ENCODE data around the gene FTSJ1. TPM values are rescaled to one million over a fixed set of nuclear protein-coding genes. Genes with fewer than 3 reads are reported as not detected.

FTSJ1 gene
- total RNA-seq, 1 experiment from 2014 or later, result 136 TPM

- no peak for DNase-seq (ENCODE audit: low read depth)
These were observed 5.2 kb upstream of the FTSJ1 start for GRCh38 chrX:48470833-48471118.

GRCh38 chrX:48471504-48471903, 4.5 kb upstream of the FTSJ1 start:
- DNase-seq (ENCODE audit: low read depth), result no peak

- no peak for DNase-seq (ENCODE audit: low read depth)
These were observed 3.8 kb upstream of the FTSJ1 start for GRCh38 chrX:48472225-48472624.

- DNase-seq (ENCODE audit: low read depth), result no peak
These were observed 2.9 kb upstream of the FTSJ1 start for GRCh38 chrX:48472851-48473703.

GRCh38 chrX:48473704-48473990, 2.4 kb upstream of the FTSJ1 start:
- no peak for DNase-seq (ENCODE audit: low read depth)

DNA sequence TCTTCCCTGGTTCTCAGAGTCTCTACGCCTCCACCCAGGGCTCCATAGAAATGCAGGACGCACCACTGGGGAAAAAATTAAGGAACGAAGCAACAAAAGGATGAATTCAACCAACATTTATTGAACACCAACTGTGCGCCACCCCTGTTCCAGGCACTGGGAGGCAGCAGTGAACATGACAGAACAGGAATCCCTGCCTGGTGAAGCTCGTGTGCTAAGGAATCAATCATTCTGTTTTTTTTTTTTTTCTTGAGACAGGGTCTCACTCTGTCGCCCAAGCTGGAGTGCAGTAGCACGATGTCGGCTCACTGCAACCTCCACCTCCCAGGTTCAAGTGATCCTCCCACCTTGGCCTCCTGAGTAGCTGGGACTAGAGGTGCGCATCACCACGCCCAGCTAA, 1.9 kb upstream of the FTSJ1 start:
- DNase-seq (ENCODE audit: low read depth), result peak; percentile 19

DNA sequence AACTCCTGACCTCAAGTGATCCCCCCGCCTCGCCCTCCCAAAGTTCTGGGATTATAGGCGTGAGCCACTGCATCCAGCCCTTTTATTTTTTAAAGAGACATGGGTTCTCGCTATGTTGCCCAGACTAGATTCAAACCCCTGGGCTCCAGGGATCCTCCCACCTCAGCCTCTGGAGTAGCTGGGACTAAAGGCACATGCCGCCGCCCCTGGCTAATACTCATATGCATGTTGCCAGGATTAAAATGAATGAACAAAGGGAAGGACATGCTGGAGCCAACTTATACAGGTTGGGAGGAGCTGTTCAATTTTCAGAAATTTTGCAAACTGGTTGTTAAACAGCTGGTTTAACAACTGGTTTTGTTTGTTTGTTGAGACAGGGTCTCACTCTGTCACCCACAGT, 1.4 kb upstream of the FTSJ1 start:
- DNase-seq (ENCODE audit: low read depth), result no peak

DNA sequence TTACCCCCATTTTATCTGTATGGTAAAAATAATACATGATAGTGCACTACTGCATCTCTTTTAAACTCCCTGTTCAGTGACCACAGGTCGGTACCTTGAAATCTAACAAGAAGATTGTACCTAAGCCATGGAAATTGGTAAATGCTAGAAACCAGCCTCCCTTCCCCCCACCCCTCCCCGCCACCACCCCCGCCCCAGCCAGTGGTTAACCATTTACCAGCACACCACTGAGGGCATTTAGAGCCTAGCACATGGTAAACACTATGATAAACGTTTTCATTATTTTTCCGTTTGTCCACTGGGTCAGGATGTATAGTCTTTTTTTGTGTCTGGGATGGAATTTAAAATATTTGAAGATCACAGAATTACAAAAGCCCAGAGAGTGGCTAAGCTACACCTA, 703 bp upstream of the FTSJ1 start:
- no peak for DNase-seq (ENCODE audit: low read depth)

DNA sequence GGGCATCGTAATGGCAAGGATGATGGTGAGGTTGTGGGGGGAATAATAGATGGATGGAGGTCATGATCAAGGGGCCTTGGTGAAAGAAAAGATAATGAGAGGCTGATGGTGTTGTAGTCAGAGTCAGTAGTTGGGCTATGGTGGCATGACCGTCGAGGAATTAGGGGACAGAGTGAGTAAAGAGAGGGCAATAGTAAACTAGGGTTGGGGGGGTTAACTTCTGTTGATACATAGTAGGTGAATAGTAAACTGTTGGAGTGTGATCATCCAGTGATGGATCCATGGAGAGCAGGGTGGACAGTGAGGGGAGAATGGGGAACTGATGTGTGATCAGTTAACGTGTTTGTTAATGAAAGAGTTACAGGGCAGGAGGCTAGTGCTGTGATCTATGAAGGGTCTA, 920 bp downstream of the FTSJ1 start:
- no peak for DNase-seq (ENCODE audit: low read depth)

GRCh38 chrX:48477960-48478755, 2.2 kb downstream of the FTSJ1 start:
- DNase-seq (ENCODE audit: low read depth), result no peak

DNA sequence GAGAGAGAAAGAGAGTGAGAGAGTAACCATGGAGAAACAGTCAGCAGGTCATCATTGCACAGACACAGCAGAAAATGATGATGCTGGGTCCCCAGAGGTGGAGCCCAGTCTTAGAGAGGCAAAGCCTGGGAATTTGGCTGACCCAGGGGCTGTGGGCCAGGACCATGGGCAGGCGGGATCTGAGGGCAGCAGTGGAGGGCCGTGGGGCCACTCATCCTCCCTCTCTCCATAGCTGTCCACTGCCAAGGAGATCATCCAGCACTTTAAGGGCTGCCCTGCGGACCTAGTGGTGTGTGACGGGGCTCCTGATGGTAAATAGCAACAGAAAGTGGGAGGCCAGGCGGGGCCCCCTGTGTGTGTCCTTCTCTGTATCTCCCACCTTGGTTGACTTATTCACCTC, 2.8 kb downstream of the FTSJ1 start:
- no peak for DNase-seq (ENCODE audit: low read depth)

DNA sequence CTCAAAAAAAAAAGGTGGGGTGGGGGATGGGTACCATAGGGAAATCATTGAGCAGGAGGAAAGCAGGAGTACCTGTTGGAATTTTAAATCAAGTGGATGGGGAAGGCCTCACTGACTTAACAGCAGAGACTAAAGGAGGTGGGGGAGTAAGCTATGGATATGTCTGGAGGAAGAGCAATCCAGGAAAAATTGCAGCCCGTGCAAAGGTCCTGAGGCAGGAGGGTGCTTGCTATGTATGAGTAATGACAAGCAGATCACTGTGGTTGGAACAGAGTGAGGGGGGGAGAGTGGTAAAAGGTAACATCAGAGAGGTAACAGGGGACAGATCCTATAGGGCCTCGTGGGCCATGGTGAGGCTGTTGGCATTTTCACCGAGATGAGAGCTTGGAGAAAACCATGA, 4.1 kb downstream of the FTSJ1 start:
- no peak for DNase-seq (ENCODE audit: low read depth)

DNA sequence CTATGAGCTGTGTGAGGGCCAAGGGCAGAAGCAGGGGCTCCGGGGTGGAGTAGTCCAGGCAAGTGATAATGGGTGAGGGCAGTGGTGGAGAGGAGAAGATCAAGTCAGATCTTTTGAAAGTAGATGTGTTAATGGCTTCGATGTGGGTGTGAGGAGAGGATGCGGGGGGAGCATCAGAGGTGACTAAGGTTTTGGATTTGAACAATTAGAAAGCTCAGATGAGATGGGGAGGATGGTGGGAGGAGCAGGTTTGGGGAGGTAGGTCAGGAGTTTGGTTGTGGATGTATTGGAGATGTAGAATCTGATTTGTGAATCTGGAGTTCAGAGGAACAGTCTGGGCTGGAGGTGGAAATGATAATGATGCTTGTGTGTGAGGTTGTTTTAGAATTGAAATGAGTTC, 4.6 kb downstream of the FTSJ1 start:
- no peak for DNase-seq (ENCODE audit: low read depth)

DNA sequence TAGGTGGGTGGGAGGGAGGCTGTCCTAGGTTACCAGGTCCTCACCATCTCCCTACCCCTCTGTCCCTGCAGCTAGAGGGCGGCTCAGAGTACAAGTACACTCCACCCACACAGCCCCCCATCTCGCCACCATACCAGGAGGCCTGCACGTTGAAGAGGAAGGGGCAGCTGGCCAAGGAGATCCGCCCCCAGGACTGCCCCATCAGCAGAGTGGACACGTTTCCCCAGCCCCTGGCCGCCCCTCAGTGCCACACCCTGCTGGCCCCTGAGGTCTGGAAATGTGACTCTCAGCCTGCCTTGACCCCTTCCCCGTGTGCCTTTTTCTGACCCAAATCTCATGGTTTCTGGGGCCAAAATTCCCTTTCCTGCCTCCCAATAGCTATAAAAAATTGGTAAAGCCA, 6.5 kb downstream of the FTSJ1 start:
- DNase-seq (ENCODE audit: low read depth), result no peak

- DNase-seq (ENCODE audit: low read depth), result peak; percentile 99
These were observed 11.4 kb downstream of the FTSJ1 start for GRCh38 chrX:48487362-48487798.

- no peak for DNase-seq (ENCODE audit: low read depth)
These were observed 12.0 kb downstream of the FTSJ1 start for GRCh38 chrX:48488034-48488433.

- no peak for DNase-seq (ENCODE audit: low read depth)
These were observed 13.3 kb downstream of the FTSJ1 start for GRCh38 chrX:48489296-48489695.

- DNase-seq (ENCODE audit: low read depth), result no peak
These were observed 13.9 kb downstream of the FTSJ1 start for GRCh38 chrX:48489892-48490291.

DNA sequence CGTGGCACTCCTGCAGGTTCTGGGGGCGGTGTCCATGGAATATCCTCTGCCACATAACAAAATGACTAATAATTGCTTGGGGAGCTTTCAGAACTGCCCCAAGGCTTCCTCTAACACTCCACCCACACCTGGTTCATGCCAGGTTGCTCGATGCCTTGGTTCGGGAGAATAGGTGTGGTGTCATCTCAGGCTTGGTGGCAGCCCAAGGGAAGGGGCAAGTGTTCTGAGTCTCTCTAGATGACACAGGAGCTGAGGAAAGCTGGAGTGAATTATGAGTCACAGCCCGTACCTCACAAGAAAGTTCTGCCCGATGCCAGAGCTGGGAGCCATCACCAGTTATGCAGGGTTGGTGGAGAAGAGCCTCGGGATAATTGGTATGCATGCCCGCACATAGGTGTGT, 14.7 kb downstream of the FTSJ1 start:
- DNase-seq (ENCODE audit: low read depth), result no peak

- DNase-seq (ENCODE audit: low read depth), result peak; percentile 30
These were observed 15.8 kb downstream of the FTSJ1 start for GRCh38 chrX:48491809-48492208.

DNA sequence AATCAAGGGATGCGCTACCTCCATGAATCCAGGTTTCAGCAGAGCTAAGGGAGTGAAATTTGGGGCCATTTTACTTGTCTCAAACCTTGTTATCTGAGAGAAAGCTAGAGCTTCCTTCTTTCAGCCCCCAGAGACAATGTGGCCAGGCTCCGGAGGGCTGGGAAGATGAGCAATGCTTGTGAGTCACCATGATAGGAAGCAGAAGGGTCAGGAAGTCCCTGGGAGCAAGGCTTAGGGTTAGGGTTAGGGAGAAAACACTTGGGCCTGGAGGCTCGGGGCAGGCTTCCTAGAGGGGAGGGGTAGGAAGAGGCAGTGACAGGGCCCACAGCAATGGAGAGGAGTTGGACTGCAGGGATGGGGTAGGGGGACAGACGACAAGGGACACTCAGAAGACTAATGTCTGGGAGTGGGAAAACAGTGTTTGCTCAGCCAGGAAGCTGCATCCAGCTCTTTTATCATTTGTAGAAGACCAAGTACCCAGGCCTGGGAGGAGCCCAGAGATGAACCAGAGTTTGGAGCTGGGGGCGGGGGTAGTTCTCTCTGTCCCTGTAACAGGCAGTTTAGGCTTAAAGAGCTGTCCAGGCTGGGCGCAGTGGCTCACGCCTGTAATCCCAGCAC, 16.4 kb downstream of the FTSJ1 start:
- peak; percentile 88 for DNase-seq (ENCODE audit: low read depth)

DNA sequence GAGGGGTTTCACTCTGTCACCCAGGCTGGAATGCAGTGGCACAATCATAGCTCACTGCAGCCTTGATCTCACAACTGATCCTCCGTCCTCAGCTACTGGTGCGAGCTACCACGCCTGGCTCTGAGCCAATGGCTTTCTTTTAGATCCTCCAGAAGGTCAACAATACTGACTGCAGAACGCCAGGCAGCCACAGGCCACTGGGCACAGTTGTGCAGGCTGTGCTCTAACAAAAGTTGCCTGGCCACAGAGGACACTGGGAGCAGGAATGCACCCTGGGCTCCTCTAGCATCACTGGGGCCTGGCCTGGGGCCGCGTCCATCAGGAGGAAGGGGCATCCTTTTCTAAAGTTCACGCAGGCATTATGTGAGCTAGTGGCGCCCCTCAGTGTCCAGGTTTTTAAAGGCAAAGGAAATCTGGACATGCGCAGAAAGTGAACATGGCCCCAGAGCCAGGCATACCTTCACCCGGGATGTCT, 17.9 kb downstream of the FTSJ1 start:
- DNase-seq (ENCODE audit: low read depth), result peak; percentile 68

DNA sequence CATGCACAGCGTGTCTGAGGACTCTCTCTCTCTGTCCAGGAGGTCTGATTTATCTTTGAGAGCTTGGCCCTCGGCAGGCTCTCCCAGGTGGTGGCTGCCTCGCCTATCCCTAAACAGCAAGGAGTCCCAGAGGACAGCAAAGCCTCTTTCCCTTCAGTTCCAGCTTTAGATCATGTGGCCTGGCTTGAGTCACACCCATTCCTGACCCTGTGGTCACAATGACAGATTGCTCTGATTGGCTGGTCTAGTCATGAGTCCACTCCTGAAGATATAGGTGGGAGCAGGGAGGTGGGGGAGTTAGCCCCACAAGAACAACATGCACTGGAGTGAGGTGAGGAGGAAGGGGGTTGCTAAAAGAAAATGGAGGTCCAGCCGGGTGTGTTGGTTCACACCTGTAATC, 20.7 kb downstream of the FTSJ1 start:
- peak; percentile 45 for DNase-seq (ENCODE audit: low read depth)

All from LHCN-M2 (cell line).